ENCODE measurements around the gene MTPN.

GRCh38 chr7:135980012-135980551 is 2.9 kb upstream of the MTPN start:
- no peak for TF ChIP-seq CTCF (IDR thresholded peaks at IDR 0.05; ENCODE audit: low read depth, low read length)
- TF ChIP-seq EZH2phosphoT487 (IDR thresholded peaks at IDR 0.05; ENCODE audit: low read depth) = no peak

Measured in OCI-LY3 (cell line).